Panc1 (cell line): ENCODE results near the gene ASPSCR1. TPM values are rescaled to one million over a fixed set of nuclear protein-coding genes. Genes with fewer than 3 reads are reported as not detected.

Source experiments
- ATAC-seq: fragments of 200-7000 bp; cut with Tn5 transposase; 2 replicates; pipeline ENCODE4 v1.9.1; 2020; ENCODE audit warnings: mild to moderate bottlenecking, moderate library complexity
- BruUV-seq: library from RNA; stranded (reverse); fragments of 400-500 nt; replicated peaks from 2 replicates; lab custom pipeline; 2021; lab: Mats Ljungman, UMichigan
- CTCF ChIA-PET: fragments of 300-600 bp; sonication (Branson Sonifier 250); formaldehyde crosslinking; loops from one replicate; lab custom pipeline; 2022; ENCODE audit warnings: antibody characterized with exemption; lab: Charles Lee
- POLR2A ChIA-PET: fragments of 300-600 bp; sonication (Branson Sonifier 250); formaldehyde crosslinking; loops from one replicate; lab custom pipeline; 2022; ENCODE audit warnings: antibody characterized with exemption; lab: Charles Lee
- DNase-seq: peaks from one replicate; pipeline ENCODE4 v3.0.0-alpha.2; 2010; ENCODE audit warnings: low read depth, low spot score
- H3K27ac ChIP-seq: 2 replicates; pipeline ENCODE4 v1.5.1; 2011; ENCODE audit warnings: mild to moderate bottlenecking, low read length, inconsistent platforms
- H3K27me3 ChIP-seq: fragments of 200-500 bp; sonication (Bioruptor generic); 2 replicates; pipeline ENCODE4 v1.6.0; 2014; ENCODE audit warnings: low read length, inconsistent platforms; ENCODE audit not compliant: control insufficient read depth, insufficient read depth
- H3K36me3 ChIP-seq: fragments of 200-500 bp; sonication (Bioruptor generic); 2 replicates; pipeline ENCODE4 v1.5.1; 2014; ENCODE audit warnings: inconsistent platforms, mild to moderate bottlenecking, low read length, moderate library complexity; ENCODE audit not compliant: control insufficient read depth, insufficient read depth
- H3K4me1 ChIP-seq: 2 replicates; pipeline ENCODE4 v1.5.1; 2011; ENCODE audit warnings: inconsistent platforms, mild to moderate bottlenecking, low read length, moderate library complexity; ENCODE audit not compliant: control insufficient read depth, insufficient read depth
- H3K4me3 ChIP-seq, 2 experiments: 2 replicates each; pipeline ENCODE4 v1.5.1; 2011 to 2012; ENCODE audit warnings: low read depth in 2 of 2, low read length in 2 of 2, mild to moderate bottlenecking in 2 of 2, inconsistent platforms in 1 of 2, moderate library complexity in 1 of 2
- H3K9me3 ChIP-seq: fragments of 200-500 bp; sonication (Bioruptor generic); 2 replicates; pipeline ENCODE4 v1.5.1; 2014; ENCODE audit warnings: low read depth, mild to moderate bottlenecking, inconsistent platforms, low read length, moderate library complexity; ENCODE audit not compliant: control insufficient read depth, insufficient read depth
- POLR2AphosphoS5 ChIP-seq: IDR thresholded peaks from 2 replicates; pipeline ENCODE4 v1.6.1; 2012; ENCODE audit warnings: mild to moderate bottlenecking, low read depth, low read length, moderate library complexity
- REST ChIP-seq, 2 experiments: IDR thresholded peaks; 2 replicates each; pipeline ENCODE4 v1.6.1; 2011 to 2012; ENCODE audit warnings: low read depth in 2 of 2, control low read depth in 1 of 2, low read length in 1 of 2, mild to moderate bottlenecking in 1 of 2, moderate library complexity in 1 of 2; ENCODE audit not compliant: insufficient read depth in 1 of 2
- SIN3A ChIP-seq: IDR thresholded peaks from 2 replicates; pipeline ENCODE4 v1.6.1; 2012; ENCODE audit warnings: low read depth, mild to moderate bottlenecking, low read length, moderate library complexity, borderline replicate concordance; ENCODE audit not compliant: insufficient read depth
- TCF7L2 ChIP-seq: IDR thresholded peaks from 2 replicates; pipeline ENCODE4 v1.6.1; 2011; ENCODE audit warnings: mild to moderate bottlenecking, low read depth, low read length, inconsistent platforms
- in situ Hi-C: cut with HindIII; loops from 2 replicates; pipeline ENCODE4 v1.10.0; 2016; ENCODE audit warnings: low sequenced_read_pairs, low pct_unique_long_range_greater_than_20kb
- intact Hi-C: fragments of 100-400 bp; cut with micrococcal nuclease; formaldehyde crosslinking; loops from one replicate; pipeline ENCODE4 v1.10.0; 2022; ENCODE audit not compliant: unreplicated experiment
- total RNA-seq: library from RNA; stranded (reverse); gene quantifications from one replicate; pipeline ENCODE4 v1.2.1, GENCODE V29; 2021; ENCODE audit not compliant: unreplicated experiment
- TF ChIP-seq, protein P1 (sequence below): fragments of 450-650 bp; IDR thresholded peaks from 2 replicates; pipeline ENCODE4 v1.5.1; 2017; ENCODE audit warnings: mild to moderate bottlenecking

Gene ASPSCR1
- total RNA-seq, 1 experiment from 2014 or later: 64.7 TPM

- intact Hi-C loops: no loop called here
- no peaks in the 10 kb centered on the region for H3K9me3 ChIP-seq
- POLR2A ChIA-PET: no interaction called here
- no TSS peak for BruUV-seq
- ATAC-seq (no peak), DNase-seq (no peak)
- no peaks in the 10 kb centered on the region for H3K27me3 ChIP-seq
- TF ChIP-seq POLR2AphosphoS5: no peak
- TF ChIP-seq, protein P1, sequence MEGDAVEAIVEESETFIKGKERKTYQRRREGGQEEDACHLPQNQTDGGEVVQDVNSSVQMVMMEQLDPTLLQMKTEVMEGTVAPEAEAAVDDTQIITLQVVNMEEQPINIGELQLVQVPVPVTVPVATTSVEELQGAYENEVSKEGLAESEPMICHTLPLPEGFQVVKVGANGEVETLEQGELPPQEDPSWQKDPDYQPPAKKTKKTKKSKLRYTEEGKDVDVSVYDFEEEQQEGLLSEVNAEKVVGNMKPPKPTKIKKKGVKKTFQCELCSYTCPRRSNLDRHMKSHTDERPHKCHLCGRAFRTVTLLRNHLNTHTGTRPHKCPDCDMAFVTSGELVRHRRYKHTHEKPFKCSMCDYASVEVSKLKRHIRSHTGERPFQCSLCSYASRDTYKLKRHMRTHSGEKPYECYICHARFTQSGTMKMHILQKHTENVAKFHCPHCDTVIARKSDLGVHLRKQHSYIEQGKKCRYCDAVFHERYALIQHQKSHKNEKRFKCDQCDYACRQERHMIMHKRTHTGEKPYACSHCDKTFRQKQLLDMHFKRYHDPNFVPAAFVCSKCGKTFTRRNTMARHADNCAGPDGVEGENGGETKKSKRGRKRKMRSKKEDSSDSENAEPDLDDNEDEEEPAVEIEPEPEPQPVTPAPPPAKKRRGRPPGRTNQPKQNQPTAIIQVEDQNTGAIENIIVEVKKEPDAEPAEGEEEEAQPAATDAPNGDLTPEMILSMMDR: no peak
- TF ChIP-seq REST (IDR thresholded peaks at IDR 0.05; ENCODE audit: insufficient read depth in 1 of 2, low read depth in 2 of 2, low read length in 1 of 2): no peak
- TF ChIP-seq TCF7L2: no peak
- no peak for TF ChIP-seq SIN3A
- H3K4me3 ChIP-seq: no peak overlapping the region
- CTCF ChIA-PET: no interaction called here
- in situ Hi-C loops: no loop called here
- peaks cover 2% of the 10 kb centered on the region; the same call in 1 of the 2 replicates for H3K4me1 ChIP-seq
- peaks cover 3% of the 10 kb centered on the region; the same call in 1 of the 2 replicates for H3K36me3 ChIP-seq
- no peak overlapping the region for H3K27ac ChIP-seq
These were observed 36.6 kb upstream of the ASPSCR1 start for GRCh38 chr17:81940538-81941483.

GRCh38 chr17:81941484-81942166, 35.8 kb upstream of the ASPSCR1 start:
- no TSS peak for BruUV-seq
- Histone ChIP-seq H3K36me3 (peaks cover 3% of the 10 kb centered on the region; the same call in 1 of the 2 replicates), H3K4me3 (no peak overlapping the region), H3K27me3 (no peaks in the 10 kb centered on the region), H3K9me3 (no peaks in the 10 kb centered on the region), H3K4me1 (no peaks in the 10 kb centered on the region), H3K27ac (no peak overlapping the region)
- DNase-seq (no peak), ATAC-seq (no peak)
- TF ChIP-seq SIN3A: no peak
- TF ChIP-seq, protein P1: no peak
- no peak for TF ChIP-seq TCF7L2
- TF ChIP-seq REST (IDR thresholded peaks at IDR 0.05; ENCODE audit: insufficient read depth in 1 of 2, low read depth in 2 of 2, low read length in 1 of 2): no peak
- no peak for TF ChIP-seq POLR2AphosphoS5
- intact Hi-C loops (no loop called here), in situ Hi-C loops (no loop called here)
- CTCF ChIA-PET: no interaction called here
- POLR2A ChIA-PET: no interaction called here
